H1 (cell line): ENCODE results near the gene RFX5. TPM values are rescaled to one million over a fixed set of nuclear protein-coding genes. Genes with fewer than 3 reads are reported as not detected.

Experiments used
- CTCF ChIA-PET: fragments of 300-600 bp; sonication (Branson Sonifier 250); formaldehyde crosslinking; loops from one replicate; lab custom pipeline; 2021; ENCODE audit not compliant: partially characterized antibody; lab: Charles Lee
- POLR2A ChIA-PET: fragments of 300-600 bp; sonication (Branson Sonifier 250); formaldehyde crosslinking; loops from one replicate; lab custom pipeline; 2021; ENCODE audit warnings: inconsistent platforms; ENCODE audit not compliant: partially characterized antibody; lab: Charles Lee
- DNase-seq, 2 experiments: peaks; one replicate each; pipeline versions ENCODE4 v3.0.0 to v3.0.0-alpha.2; 2010 to 2022; ENCODE audit warnings: low spot score in 2 of 2, low read depth in 1 of 2, mixed read lengths in 1 of 2
- FAIRE-seq: peaks from 2 replicates; lab custom pipeline; 2011; peaks lifted over from hg19 to GRCh38; lab: Jason Lieb, UNC
- H2AFZ ChIP-seq: 2 replicates; pipeline ENCODE4 v1.8.1; 2012; ENCODE audit warnings: low read length, inconsistent platforms
- H2AK5ac ChIP-seq: 2 replicates; pipeline ENCODE4 v1.6.1; 2013; ENCODE audit warnings: low read depth, low read length
- H2BK120ac ChIP-seq: replicated peaks from 2 replicates; pipeline ENCODE3; 2013; ENCODE audit warnings: low read depth, low read length, inconsistent platforms
- H2BK12ac ChIP-seq: 2 replicates; pipeline ENCODE4 v1.6.1; 2013; ENCODE audit warnings: low read depth, low read length
- H2BK15ac ChIP-seq: 2 replicates; pipeline ENCODE4 v1.6.1; 2013; ENCODE audit warnings: low read length
- H2BK20ac ChIP-seq: 2 replicates; pipeline ENCODE4 v1.6.1; 2013; ENCODE audit warnings: low read length
- H2BK5ac ChIP-seq: 2 replicates; pipeline ENCODE4 v1.6.1; 2013; ENCODE audit warnings: low read depth, low read length
- H3K14ac ChIP-seq: 2 replicates; pipeline ENCODE4 v1.6.1; 2013; ENCODE audit warnings: inconsistent platforms; ENCODE audit not compliant: insufficient read length
- H3K18ac ChIP-seq: 2 replicates; pipeline ENCODE4 v1.6.1; 2013; ENCODE audit warnings: low read length; ENCODE audit errors: extremely low read depth
- H3K23ac ChIP-seq: 2 replicates; pipeline ENCODE4 v1.6.1; 2013; ENCODE audit warnings: inconsistent platforms; ENCODE audit not compliant: insufficient read length
- H3K23me2 ChIP-seq: 2 replicates; pipeline ENCODE4 v1.6.1; 2013; ENCODE audit warnings: low read depth, low read length
- H3K27ac ChIP-seq: 2 replicates; pipeline ENCODE4 v1.6.1; 2011; ENCODE audit warnings: low read depth, low read length, inconsistent platforms
- H3K27me3 ChIP-seq, 4 experiments: replicated peaks in 1 of 4; 1 replicate in 1 of 4; 2 replicates in 3 of 4; pipeline versions ENCODE4 v1.6.1 to v1.8.1; 2011 to 2013; ENCODE audit warnings: low read length in 3 of 4, mild to moderate bottlenecking in 3 of 4, inconsistent platforms in 2 of 4, mixed read lengths in 2 of 4, moderate library complexity in 1 of 4; ENCODE audit not compliant: control insufficient read depth in 3 of 4, insufficient read depth in 3 of 4; ENCODE audit errors: extremely low read depth in 1 of 4
- H3K36me3 ChIP-seq, 4 experiments: 2 replicates each; pipeline versions ENCODE4 v1.6.1 to v1.8.1; 2011 to 2013; ENCODE audit warnings: mild to moderate bottlenecking in 4 of 4, low read length in 3 of 4, moderate library complexity in 2 of 4, control low read depth in 1 of 4, inconsistent platforms in 1 of 4; ENCODE audit not compliant: insufficient read depth in 4 of 4, control insufficient read depth in 2 of 4
- H3K4ac ChIP-seq: replicated peaks from 2 replicates; pipeline ENCODE3; 2013; ENCODE audit warnings: low read length, low read depth, mixed read lengths, inconsistent platforms; ENCODE audit not compliant: insufficient read length
- H3K4me1 ChIP-seq, 4 experiments: replicated peaks in 1 of 4; 1 replicate in 1 of 4; 2 replicates in 3 of 4; pipeline versions ENCODE4 v1.6.1 to v1.8.1; 2011 to 2013; ENCODE audit warnings: low read length in 3 of 4, inconsistent platforms in 2 of 4, mixed read lengths in 1 of 4; ENCODE audit not compliant: insufficient read depth in 4 of 4, control insufficient read depth in 3 of 4
- H3K4me2 ChIP-seq, 2 experiments: 2 replicates each; pipeline versions ENCODE4 v1.6.1 to v1.8.1; 2011 to 2013; ENCODE audit warnings: low read depth in 2 of 2, low read length in 2 of 2, control low read depth in 1 of 2, inconsistent platforms in 1 of 2, mild to moderate bottlenecking in 1 of 2; ENCODE audit not compliant: insufficient read depth in 1 of 2
- H3K4me3 ChIP-seq, 4 experiments: fragments of 200-600, 300-600 bp in 1 of 4; sonication (generic), shearing (Covaris generic), sonication (Bioruptor Twin) in 1 of 4; 2 replicates each; pipeline versions ENCODE4 v1.5.1 to v1.8.1; 2011 to 2016; ENCODE audit warnings: low read length in 4 of 4, low read depth in 3 of 4, control low read depth in 2 of 4, inconsistent platforms in 2 of 4, mild to moderate bottlenecking in 2 of 4, mixed read lengths in 1 of 4, moderate library complexity in 1 of 4; ENCODE audit not compliant: insufficient read depth in 2 of 4; ENCODE audit errors: extremely low read depth in 1 of 4
- H3K56ac ChIP-seq: replicated peaks from 2 replicates; pipeline ENCODE3; 2013; ENCODE audit warnings: low read depth, mild to moderate bottlenecking, mixed read lengths, low read length, inconsistent platforms; ENCODE audit not compliant: insufficient read length
- H3K79me1 ChIP-seq: 2 replicates; pipeline ENCODE4 v1.6.1; 2013; ENCODE audit warnings: low read depth, low read length, control low read depth
- H3K79me2 ChIP-seq, 2 experiments: 2 replicates each; pipeline versions ENCODE4 v1.6.1 to v1.8.1; 2012 to 2013; ENCODE audit warnings: low read length in 2 of 2, mild to moderate bottlenecking in 2 of 2, inconsistent platforms in 1 of 2; ENCODE audit not compliant: insufficient read depth in 2 of 2, control insufficient read depth in 1 of 2
- H3K9ac ChIP-seq, 4 experiments: replicated peaks in 1 of 4; 1 replicate in 1 of 4; 2 replicates in 3 of 4; pipeline versions ENCODE4 v1.6.1 to v1.8.1; 2011 to 2013; ENCODE audit warnings: low read depth in 3 of 4, low read length in 3 of 4, control low read depth in 2 of 4, mild to moderate bottlenecking in 2 of 4, moderate library complexity in 2 of 4, inconsistent platforms in 1 of 4; ENCODE audit errors: extremely low read depth in 1 of 4
- H3K9me3 ChIP-seq, 2 experiments: 2 replicates each; pipeline versions ENCODE4 v1.6.1 to v1.8.1; 2012 to 2013; ENCODE audit warnings: mild to moderate bottlenecking in 2 of 2, moderate library complexity in 2 of 2, control low read depth in 1 of 2, inconsistent platforms in 1 of 2, low read depth in 1 of 2, low read length in 1 of 2, mixed read lengths in 1 of 2; ENCODE audit not compliant: insufficient read depth in 2 of 2
- H4K20me1 ChIP-seq, 2 experiments: replicated peaks in 1 of 2; 2 replicates each; pipeline versions ENCODE3 to v1.8.1; 2011 to 2013; ENCODE audit warnings: inconsistent platforms in 2 of 2, low read length in 2 of 2, mild to moderate bottlenecking in 1 of 2; ENCODE audit not compliant: insufficient read depth in 2 of 2, control insufficient read depth in 1 of 2
- H4K5ac ChIP-seq: 2 replicates; pipeline ENCODE4 v1.6.1; 2013; ENCODE audit warnings: low read length, low read depth, mixed read lengths, inconsistent platforms; ENCODE audit not compliant: insufficient read length
- H4K8ac ChIP-seq: 2 replicates; pipeline ENCODE4 v1.8.0; 2013; ENCODE audit warnings: mild to moderate bottlenecking, moderate library complexity, low read length, inconsistent platforms; ENCODE audit not compliant: insufficient read depth; ENCODE audit errors: extremely low read depth
- H4K91ac ChIP-seq: replicated peaks from 2 replicates; pipeline ENCODE3; 2013; ENCODE audit warnings: low read length, mixed read lengths, inconsistent platforms; ENCODE audit not compliant: insufficient read length
- CBX5 ChIP-seq: fragments of 300-800, 300-1000 bp; sonication (generic); IDR thresholded peaks from 2 replicates; pipeline ENCODE4 v1.7.1; 2016; ENCODE audit warnings: antibody characterized with exemption, low read length, low read depth
- POLR2A ChIP-seq, 2 experiments: IDR thresholded peaks; 1 replicate in 1 of 2; 2 replicates in 1 of 2; pipeline ENCODE4 v1.6.1; 2011; ENCODE audit warnings: low read depth in 2 of 2, low read length in 2 of 2, mild to moderate bottlenecking in 2 of 2; ENCODE audit errors: control extremely low read depth in 1 of 2
- WGBS, 2 experiments: shearing (Covaris generic) in 1 of 2; methylation state at CpG; one replicate each; pipeline versions ENCODE4 v1.1.6 to v1.1.7; 2013 to 2015; ENCODE audit warnings: low lambda C conversion rate in 2 of 2, mixed read lengths in 2 of 2, inconsistent platforms in 1 of 2, low coverage in 1 of 2, missing lambda C conversion rate in 1 of 2; ENCODE audit not compliant: insufficient replicate concordance in 2 of 2, insufficient coverage in 1 of 2, insufficient read length in 1 of 2; ENCODE audit errors: extremely low coverage in 1 of 2, missing lambda C conversion rate in 1 of 2; 5-methylcytosine and 5-hydroxymethylcytosine counted together
- polyA plus RNA-seq, 7 experiments: library from polyadenylated mRNA; depleted of rRNA in 3 of 7; stranded (reverse) in 5 of 7; unstranded in 2 of 7; fragments of >200 nt in 5 of 7; fragments of 200-250 nt in 2 of 7; gene quantifications; 1 replicate in 5 of 7; 2 replicates in 1 of 7; 4 replicates in 1 of 7; pipeline versions ENCODE4 v1.2.1 to v1.2.3, GENCODE V29; 2011 to 2013; ENCODE audit warnings: missing spikeins in 2 of 7, mixed read lengths in 2 of 7
- total RNA-seq: library from RNA; stranded (reverse); fragmentation: NEBNext Ultra II Directional; extraction: Animal tissue kit (Norgen Biotek cat#: 25700); gene quantifications from 2 replicates; pipeline ENCODE4 v1.2.1, GENCODE V29; 2021
- TF ChIP-seq, protein P1 (sequence below), 3 experiments: IDR thresholded peaks; 1 replicate in 2 of 3; 2 replicates in 1 of 3; pipeline versions ENCODE4 v1.5.1 to v1.6.1; 2011; ENCODE audit warnings: low read length in 3 of 3, mild to moderate bottlenecking in 3 of 3, inconsistent platforms in 2 of 3, low read depth in 1 of 3, moderate library complexity in 1 of 3; ENCODE audit not compliant: insufficient read depth in 1 of 3; ENCODE audit errors: control extremely low read depth in 1 of 3

RFX5 gene
- total and polyA plus RNA-seq, 2 of the 8 experiments (the other 6 are each of a cell fraction or from before 2014, with no cell fraction given), result 27.8 to 59.7 TPM

DNA sequence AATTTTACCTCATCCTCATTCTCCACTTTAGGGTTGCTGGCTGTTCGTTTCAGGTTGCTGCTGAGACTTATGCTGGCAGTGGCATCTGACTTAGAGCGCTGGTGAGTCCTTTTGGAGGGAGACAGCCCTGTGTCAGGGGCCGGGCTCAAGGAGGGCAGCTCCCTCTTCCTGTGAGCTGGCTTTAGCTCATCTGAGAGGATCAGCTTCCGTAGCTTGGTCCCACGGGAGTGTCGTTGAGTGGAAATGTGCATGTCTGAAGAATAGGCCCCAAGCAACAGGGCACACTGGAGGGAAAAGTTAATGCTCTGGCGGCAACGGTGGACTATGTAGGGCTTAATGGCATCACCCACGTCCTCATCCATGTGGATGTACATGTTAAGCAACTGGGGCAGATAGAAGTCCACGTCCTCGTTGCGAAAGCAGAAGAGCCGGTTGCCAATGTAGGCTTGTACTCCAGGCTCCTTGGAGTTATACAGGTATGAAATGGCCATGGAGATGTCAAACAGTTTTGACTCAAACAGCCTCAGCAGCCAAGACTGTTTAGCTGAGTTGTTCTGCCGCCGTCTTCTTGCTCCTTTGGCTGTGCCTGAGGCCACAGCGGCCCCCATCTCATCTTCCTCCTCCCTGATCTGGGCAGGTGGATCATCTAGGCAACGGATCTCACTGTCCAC, 31.4 kb downstream of the RFX5 start:
- Histone ChIP-seq H3K9ac (no peak overlapping the region), H4K91ac (no peak overlapping the region), H4K5ac (no peak overlapping the region)
- no peak for DNase-seq
- TF ChIP-seq CBX5 (no peak), POLR2A (IDR thresholded peaks at IDR 0.05; ENCODE audit: control extremely low read depth in 1 of 2, low read depth in 2 of 2, low read length in 2 of 2) (no peak)
- TF ChIP-seq, protein P1, sequence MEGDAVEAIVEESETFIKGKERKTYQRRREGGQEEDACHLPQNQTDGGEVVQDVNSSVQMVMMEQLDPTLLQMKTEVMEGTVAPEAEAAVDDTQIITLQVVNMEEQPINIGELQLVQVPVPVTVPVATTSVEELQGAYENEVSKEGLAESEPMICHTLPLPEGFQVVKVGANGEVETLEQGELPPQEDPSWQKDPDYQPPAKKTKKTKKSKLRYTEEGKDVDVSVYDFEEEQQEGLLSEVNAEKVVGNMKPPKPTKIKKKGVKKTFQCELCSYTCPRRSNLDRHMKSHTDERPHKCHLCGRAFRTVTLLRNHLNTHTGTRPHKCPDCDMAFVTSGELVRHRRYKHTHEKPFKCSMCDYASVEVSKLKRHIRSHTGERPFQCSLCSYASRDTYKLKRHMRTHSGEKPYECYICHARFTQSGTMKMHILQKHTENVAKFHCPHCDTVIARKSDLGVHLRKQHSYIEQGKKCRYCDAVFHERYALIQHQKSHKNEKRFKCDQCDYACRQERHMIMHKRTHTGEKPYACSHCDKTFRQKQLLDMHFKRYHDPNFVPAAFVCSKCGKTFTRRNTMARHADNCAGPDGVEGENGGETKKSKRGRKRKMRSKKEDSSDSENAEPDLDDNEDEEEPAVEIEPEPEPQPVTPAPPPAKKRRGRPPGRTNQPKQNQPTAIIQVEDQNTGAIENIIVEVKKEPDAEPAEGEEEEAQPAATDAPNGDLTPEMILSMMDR (IDR thresholded peaks at IDR 0.05; ENCODE audit: control extremely low read depth in 1 of 3, insufficient read depth in 1 of 3, low read depth in 1 of 3, low read length in 3 of 3), result no peak
- TF ChIP-seq, all 59 proteins: peak for 0
- Histone ChIP-seq H3K23me2 (no peaks in the 10 kb centered on the region), H3K27ac (no peak overlapping the region), H3K56ac (no peak overlapping the region), H3K23ac (no peak overlapping the region), H2BK120ac (no peak overlapping the region), H3K27me3 (no peaks in the 10 kb centered on the region), H3K9me3 (no peaks in the 10 kb centered on the region), H3K79me1 (no peaks in the 10 kb centered on the region), H3K36me3 (peaks cover 0 to 12% (median 5%) of the 10 kb centered on the region in 4 experiments; a peak in 4 of 8 replicates), H4K8ac (no peak overlapping the region; the same call in 1 of the 2 replicates), H3K4me2 (no peak overlapping the region), H2BK5ac (no peak overlapping the region), H2BK12ac (no peak overlapping the region), H2BK15ac (no peak overlapping the region), H2AFZ (no peak overlapping the region), H2AK5ac (no peak overlapping the region), H2BK20ac (no peak overlapping the region), H3K4me3 (no peak overlapping the region), H3K14ac (no peak overlapping the region), H3K4me1 (no peaks in the 10 kb centered on the region), H3K79me2 (no peaks in the 10 kb centered on the region), H3K18ac (no peak overlapping the region), H3K4ac (no peak overlapping the region), H4K20me1 (peaks cover 0 to 3% of the 10 kb centered on the region in 2 experiments)
- CTCF ChIA-PET, result interaction anchor here (8.1 to 11.6 kb wide), 2 partner anchors 13 to 23 kb away, joined by 86 to 129 read pairs; no protein-coding TSS in a partner anchor
- POLR2A ChIA-PET, result interaction anchor here (1.2 to 4.5 kb wide), 7 partner anchors 9 to 36 kb away, joined by 3 to 16 read pairs (median 4); partner anchors contain the start of gene PI4KB
- FAIRE-seq, result no peak
- 93% methylated on average over 17 of the region's 17 CpGs; no CpG with 5 or more reads in 1 of the 2 experiments for WGBS, 2 experiments
